Naive thymus-derived CD4-positive, alpha-beta T cell (primary cell): ENCODE data around the gene GPRIN1. TPM values are rescaled to one million over a fixed set of nuclear protein-coding genes. Genes with fewer than 3 reads are reported as not detected.

Source experiments
- ATAC-seq: fragments of 150-1000 bp; cut with Tn5 transposase; 2 replicates; pipeline ENCODE4 v1.10.0; 2021; ENCODE audit warnings: mild to moderate bottlenecking, moderate library complexity
- CTCF ChIA-PET: fragments of 350-600 bp; sonication (Branson Sonifier 250); formaldehyde crosslinking; loops from one replicate; lab custom pipeline; 2021; ENCODE audit warnings: antibody characterized with exemption; lab: Charles Lee
- POLR2A ChIA-PET: fragments of 350-600 bp; sonication (Branson Sonifier 250); formaldehyde crosslinking; loops from one replicate; lab custom pipeline; 2021; ENCODE audit warnings: antibody characterized with exemption, inconsistent platforms; lab: Charles Lee
- DNase-seq, 9 donors: peaks; one replicate each; pipeline versions ENCODE4 v3.0.0 to v3.0.0-alpha.2; 2020 to 2022; ENCODE audit warnings: mixed read lengths in 1 of 9
- H3K27ac ChIP-seq: one replicate; pipeline ENCODE4 v1.7.0; 2013; ENCODE audit warnings: mild to moderate bottlenecking, low read depth, low read length, moderate library complexity
- H3K27me3 ChIP-seq, 2 donors: one replicate each; pipeline ENCODE4 v1.7.0; 2013; ENCODE audit warnings: low read length in 2 of 2, mild to moderate bottlenecking in 2 of 2, moderate library complexity in 2 of 2; ENCODE audit not compliant: control insufficient read depth in 2 of 2, insufficient read depth in 2 of 2
- H3K36me3 ChIP-seq, 3 experiments: 1 replicate in 2 of 3; 2 replicates in 1 of 3; pipeline ENCODE4 v1.7.0; 2013; ENCODE audit warnings: low read length in 3 of 3, mild to moderate bottlenecking in 3 of 3, moderate library complexity in 1 of 3; ENCODE audit not compliant: insufficient read depth in 3 of 3, control insufficient read depth in 2 of 3
- H3K4me1 ChIP-seq, 2 donors: one replicate each; pipeline ENCODE4 v1.7.0; 2013; ENCODE audit warnings: low read length in 2 of 2, mild to moderate bottlenecking in 2 of 2, moderate library complexity in 1 of 2; ENCODE audit not compliant: control insufficient read depth in 2 of 2, insufficient read depth in 2 of 2
- H3K4me3 ChIP-seq: 2 replicates; pipeline ENCODE4 v1.7.0; 2013; ENCODE audit warnings: mild to moderate bottlenecking, low read length
- H3K9me3 ChIP-seq, 3 experiments: 1 replicate in 2 of 3; 2 replicates in 1 of 3; pipeline ENCODE4 v1.7.0; 2013; ENCODE audit warnings: low read length in 3 of 3; ENCODE audit not compliant: control insufficient read depth in 2 of 3
- H3K27ac Mint-ChIP-seq, 9 donors: one replicate each; pipeline ENCODE4 v1.8.0; 2020 to 2022; ENCODE audit warnings: mixed read lengths in 9 of 9, mild to moderate bottlenecking in 8 of 9, moderate library complexity in 5 of 9, inconsistent platforms in 2 of 9
- H3K27me3 Mint-ChIP-seq, 5 donors: one replicate each; pipeline ENCODE4 v1.8.0; 2021 to 2022; ENCODE audit warnings: mixed read lengths in 5 of 5, mild to moderate bottlenecking in 1 of 5
- H3K36me3 Mint-ChIP-seq, 5 donors: one replicate each; pipeline ENCODE4 v1.8.0; 2020 to 2022; ENCODE audit warnings: mixed read lengths in 5 of 5, mild to moderate bottlenecking in 3 of 5, inconsistent platforms in 1 of 5
- H3K4me1 Mint-ChIP-seq, 7 donors: one replicate each; pipeline ENCODE4 v1.8.0; 2020 to 2022; ENCODE audit warnings: mixed read lengths in 7 of 7, mild to moderate bottlenecking in 3 of 7, inconsistent platforms in 1 of 7
- H3K4me3 Mint-ChIP-seq, 10 donors: one replicate each; pipeline ENCODE4 v1.8.0; 2020 to 2022; ENCODE audit warnings: mild to moderate bottlenecking in 10 of 10, mixed read lengths in 10 of 10, moderate library complexity in 6 of 10, inconsistent platforms in 2 of 10
- H3K9me3 Mint-ChIP-seq, 11 donors: one replicate each; pipeline ENCODE4 v1.8.0; 2020 to 2022; ENCODE audit warnings: mixed read lengths in 11 of 11, mild to moderate bottlenecking in 4 of 11, inconsistent platforms in 1 of 11, moderate library complexity in 1 of 11
- intact Hi-C, 2 donors: fragments of 100-400 bp; cut with micrococcal nuclease; formaldehyde crosslinking; loops; one replicate each; pipeline ENCODE4 v1.15.1; 2023
- polyA plus RNA-seq, 2 donors: library from polyadenylated mRNA; unstranded; fragments of 300-500 nt; fragmentation: Illumina TruSeq; gene quantifications; one replicate each; pipeline ENCODE4 v1.2.3, GENCODE V29; 2021
- total RNA-seq, 6 experiments: library from RNA in 5 of 6; stranded (reverse) in 5 of 6; gene quantifications; 1 replicate in 5 of 6; 2 replicates in 1 of 6; pipeline ENCODE4 v1.2.3 and lab custom pipeline; 2021 to 2026

GPRIN1 gene
- total and polyA plus RNA-seq, 7 experiments from 2014 or later = 0.08 to 2.3 (median 0.32) TPM; not detected in 3

- Mint-ChIP-seq H3K36me3 (no peaks in the 10 kb centered on the region), H3K27me3 (no peaks in the 10 kb centered on the region), H3K9me3 (peaks cover 0 to 2% (median 0%) of the 10 kb centered on the region in 11 donors), H3K27ac (no peak overlapping the region), H3K4me3 (no peak overlapping the region), H3K4me1 (peaks cover 0 to 11% (median 6%) of the 10 kb centered on the region in 7 donors)
- Histone ChIP-seq H3K4me3 (no peak overlapping the region), H3K4me1 (no peaks in the 10 kb centered on the region), H3K9me3 (no peaks in the 10 kb centered on the region), H3K27me3 (no peaks in the 10 kb centered on the region), H3K36me3 (no peaks in the 10 kb centered on the region), H3K27ac (no peak overlapping the region)
- ChIA-PET CTCF (interaction anchor here (1.0 to 2.2 kb wide), 4 partner anchors 19 to 83 kb away, joined by 3 to 9 read pairs (median 6); no protein-coding TSS in a partner anchor), POLR2A (no interaction called here)
- intact Hi-C loops = loop anchor here in 1 of 2 donors (1.0 kb wide), 1 partner anchor 161 kb away; the partner anchor contains the start of gene CLTB
- ATAC-seq (no peak), DNase-seq (no peak)
Observed at GRCh38 chr5:176577312-176578176, 32.4 kb downstream of the GPRIN1 start.

GRCh38 chr5:176575488-176576422 is 34.2 kb downstream of the GPRIN1 start:
- H3K27me3 Mint-ChIP-seq = peaks cover 0 to 4% (median 0%) of the 10 kb centered on the region in 5 donors
- H3K36me3 Mint-ChIP-seq = no peaks in the 10 kb centered on the region
- Histone ChIP-seq H3K27me3 (no peaks in the 10 kb centered on the region), H3K9me3 (no peaks in the 10 kb centered on the region), H3K4me1 (no peaks in the 10 kb centered on the region), H3K36me3 (no peaks in the 10 kb centered on the region), H3K27ac (no peak overlapping the region), H3K4me3 (no peak overlapping the region)
- CTCF ChIA-PET = no interaction called here
- no peak overlapping the region for H3K4me3 Mint-ChIP-seq
- H3K9me3 Mint-ChIP-seq = peaks cover 0 to 2% (median 0%) of the 10 kb centered on the region in 11 donors
- no peak for ATAC-seq
- intact Hi-C loops = loop anchor here (2.0 kb wide), 5 partner anchors 41 to 159 kb away; partner anchors contain the start of genes CLTB (in 1 of the 2) and TSPAN17 (in 1 of the 2)
- POLR2A ChIA-PET = no interaction called here
- peaks cover 0 to 11% (median 6%) of the 10 kb centered on the region in 7 donors for H3K4me1 Mint-ChIP-seq
- no peak overlapping the region for H3K27ac Mint-ChIP-seq
- no peak for DNase-seq

GRCh38 chr5:176575066-176575465 is 34.9 kb downstream of the GPRIN1 start:
- CTCF ChIA-PET = interaction anchor here (2.8 kb wide), 1 partner anchor 159 kb away, joined by 10 read pairs; the partner anchor contains the start of gene CLTB

GRCh38 chr5:176574297-176574591 is 35.7 kb downstream of the GPRIN1 start:
- Histone ChIP-seq H3K27me3 (no peaks in the 10 kb centered on the region), H3K36me3 (no peaks in the 10 kb centered on the region), H3K4me3 (no peak overlapping the region), H3K9me3 (no peaks in the 10 kb centered on the region), H3K27ac (no peak overlapping the region), H3K4me1 (no peaks in the 10 kb centered on the region)
- ATAC-seq (no peak), DNase-seq (peak in 1 of 9 donors; percentile 2)
- intact Hi-C loops = loop anchor here (1.0 to 5.0 kb wide), 10 partner anchors 23 to 383 kb away; partner anchors contain the start of genes CLTB (in 2 of the 2) and TSPAN17 (in 1 of the 2)
- Mint-ChIP-seq H3K27me3 (peaks cover 0 to 4% (median 0%) of the 10 kb centered on the region in 5 donors), H3K27ac (peak overlapping the region in 1 of 9 donors; percentile 46), H3K4me1 (peaks cover 0 to 11% (median 6%) of the 10 kb centered on the region in 7 donors), H3K9me3 (no peaks in the 10 kb centered on the region), H3K36me3 (no peaks in the 10 kb centered on the region), H3K4me3 (no peak overlapping the region)
- POLR2A ChIA-PET = interaction anchor here (0.6 to 1.5 kb wide), 2 partner anchors 37 to 61 kb away, joined by 3 to 5 read pairs; partner anchors contain the start of gene RNF44
- CTCF ChIA-PET = interaction anchor here (1.0 to 2.8 kb wide), 8 partner anchors 20 to 158 kb away, joined by 3 to 10 read pairs (median 4); partner anchors contain the start of gene CLTB

More at GRCh38 chr5:176575066-176575465, 34.9 kb downstream of the GPRIN1 start:
- intact Hi-C loops = loop anchor here (2.0 kb wide), 5 partner anchors 40 to 158 kb away; partner anchors contain the start of genes CLTB (in 1 of the 2) and TSPAN17 (in 1 of the 2)
- H3K27ac Mint-ChIP-seq = no peak overlapping the region
- ATAC-seq (no peak), DNase-seq (peak in 1 of 9 donors; percentile 5)
- POLR2A ChIA-PET = interaction anchor here (1.5 kb wide), 1 partner anchor 38 kb away, joined by 5 read pairs; the partner anchor contains the start of gene RNF44
- Histone ChIP-seq H3K4me1 (no peaks in the 10 kb centered on the region), H3K36me3 (no peaks in the 10 kb centered on the region), H3K27me3 (no peaks in the 10 kb centered on the region), H3K27ac (no peak overlapping the region), H3K4me3 (no peak overlapping the region), H3K9me3 (no peaks in the 10 kb centered on the region)
- peaks cover 0 to 11% (median 6%) of the 10 kb centered on the region in 7 donors for H3K4me1 Mint-ChIP-seq
- H3K9me3 Mint-ChIP-seq = peaks cover 0 to 2% (median 0%) of the 10 kb centered on the region in 11 donors
- peaks cover 0 to 4% (median 0%) of the 10 kb centered on the region in 5 donors for H3K27me3 Mint-ChIP-seq
- H3K4me3 Mint-ChIP-seq = no peak overlapping the region
- H3K36me3 Mint-ChIP-seq = no peaks in the 10 kb centered on the region

GRCh38 chr5:176573564-176574296 is 36.2 kb downstream of the GPRIN1 start:
- Mint-ChIP-seq H3K36me3 (no peaks in the 10 kb centered on the region), H3K4me3 (no peak overlapping the region), H3K27me3 (peaks cover 0 to 4% (median 0%) of the 10 kb centered on the region in 5 donors), H3K4me1 (peaks cover 0 to 11% (median 6%) of the 10 kb centered on the region in 7 donors), H3K27ac (peak overlapping the region in 1 of 9 donors; percentile 46), H3K9me3 (no peaks in the 10 kb centered on the region)
- ATAC-seq (peak; percentile 88), DNase-seq (peak; percentile 48 to 80 (median 67))
- Histone ChIP-seq H3K9me3 (no peaks in the 10 kb centered on the region), H3K4me3 (no peak overlapping the region), H3K4me1 (no peaks in the 10 kb centered on the region), H3K36me3 (no peaks in the 10 kb centered on the region), H3K27ac (no peak overlapping the region), H3K27me3 (no peaks in the 10 kb centered on the region)
- POLR2A ChIA-PET = interaction anchor here (0.6 to 1.5 kb wide), 4 partner anchors 30 to 92 kb away, joined by 3 to 5 read pairs (median 4); partner anchors contain the start of gene RNF44
- CTCF ChIA-PET = interaction anchor here (0.6 to 2.8 kb wide), 18 partner anchors 11 to 742 kb away, joined by 3 to 10 read pairs (median 3); partner anchors contain the start of gene CLTB
- intact Hi-C loops = loop anchor here (1.0 to 5.0 kb wide), 10 partner anchors 24 to 384 kb away; partner anchors contain the start of genes CLTB (in 2 of the 2) and TSPAN17 (in 1 of the 2)
